CD4-positive, alpha-beta T cell treated with Interleukin-10 for 1 hour (primary cell): ENCODE measurements around the gene AJAP1.

Source experiments
- DNase-seq: peaks from one replicate; pipeline ENCODE4 v3.0.0-alpha.2; 2020

The AJAP1 gene

DNA sequence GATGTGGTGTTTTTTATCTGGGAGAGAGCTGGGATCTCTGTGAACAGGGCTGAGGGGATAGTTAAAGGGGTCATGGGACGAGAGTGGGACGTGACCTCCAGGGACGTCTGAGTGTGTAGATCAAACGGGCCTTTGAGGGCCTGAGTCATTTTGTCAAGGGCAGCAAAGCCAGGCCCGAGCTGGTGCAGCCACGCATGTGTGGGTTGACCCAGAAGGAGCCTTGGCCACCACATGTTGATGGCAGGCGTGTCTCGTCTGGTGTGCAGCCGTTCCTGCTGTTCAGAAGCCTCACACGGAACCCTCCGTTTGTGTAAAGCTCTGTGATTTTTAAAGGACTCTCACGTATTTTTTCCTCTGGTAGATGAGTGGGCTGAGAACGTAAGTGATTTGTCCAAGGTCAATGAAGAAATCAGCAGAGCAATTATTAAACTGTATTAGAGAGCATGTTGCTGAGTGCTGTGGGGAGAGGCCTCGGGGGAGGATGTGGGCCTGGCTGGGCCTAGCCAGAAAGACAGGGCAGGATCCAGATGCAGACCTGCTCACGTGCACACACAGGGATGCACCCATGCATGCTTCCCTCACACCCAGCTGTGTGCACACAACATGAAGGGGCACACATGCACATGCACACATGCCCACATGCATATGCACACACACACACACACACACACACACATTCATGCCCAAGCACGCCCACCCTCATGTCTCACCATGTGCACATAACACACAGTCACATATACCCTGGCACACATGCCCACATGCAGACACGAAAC is 89.8 kb downstream of the AJAP1 start:
- DNase-seq, result no peak

DNA sequence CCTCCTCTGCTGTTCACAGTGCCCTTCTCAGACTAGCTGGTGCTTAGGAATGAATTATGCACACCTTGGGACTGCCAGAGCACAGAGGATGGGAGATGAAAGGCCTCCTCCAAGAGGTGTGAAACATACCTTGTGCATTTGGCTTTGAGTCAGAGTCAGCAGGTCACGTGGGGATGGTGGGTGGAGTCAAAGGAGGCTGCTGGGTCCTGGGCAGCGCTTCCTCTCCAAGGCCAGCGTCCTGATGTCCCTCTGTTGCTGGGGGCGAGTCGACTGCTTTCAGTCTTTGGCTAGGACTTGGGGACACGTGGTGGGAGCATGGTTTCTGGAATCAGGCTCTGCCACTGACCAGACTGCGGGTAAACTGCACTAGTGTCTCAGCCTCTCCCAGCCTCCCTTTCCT is 91.2 kb downstream of the AJAP1 start:
- no peak for DNase-seq

DNA sequence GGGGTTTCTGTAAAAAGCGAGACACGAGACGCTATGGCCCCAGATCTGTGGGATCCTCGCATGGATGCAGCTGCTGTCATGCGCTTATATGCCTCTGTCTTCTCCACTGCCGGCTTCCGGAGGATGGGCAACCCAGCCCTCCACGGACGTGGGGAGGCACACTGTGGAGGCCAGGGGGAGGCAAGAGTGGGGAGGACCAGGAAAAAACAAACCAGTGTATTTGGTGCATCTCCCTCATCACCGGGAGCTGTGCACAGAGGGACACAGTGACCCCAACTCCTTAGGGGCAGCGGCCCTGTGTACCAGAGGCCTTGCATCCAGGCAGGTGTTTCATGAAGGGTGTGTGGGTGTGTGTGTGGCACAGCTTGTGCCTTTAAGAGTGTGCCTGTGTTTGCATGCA is 95.0 kb downstream of the AJAP1 start:
- no peak for DNase-seq

DNA sequence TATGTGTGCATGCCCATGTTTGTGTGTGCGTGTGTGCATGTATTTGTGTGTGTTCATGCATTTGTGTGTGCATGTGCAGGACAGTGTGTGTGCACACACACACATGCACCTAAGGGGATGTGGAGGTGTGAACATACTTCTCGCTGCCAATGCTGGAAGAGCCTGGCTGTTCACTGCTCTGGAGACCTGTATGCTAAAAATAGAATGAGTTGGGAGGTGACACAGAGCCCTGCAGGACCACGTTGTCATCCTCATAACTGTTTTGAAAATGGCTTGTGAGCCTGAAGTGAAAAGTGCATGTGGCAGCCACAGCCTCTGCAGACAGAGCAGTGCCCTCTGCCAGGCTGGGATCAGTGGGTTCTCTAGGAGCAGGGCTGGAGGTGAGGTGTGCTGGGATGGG is 95.8 kb downstream of the AJAP1 start:
- no peak for DNase-seq

DNA sequence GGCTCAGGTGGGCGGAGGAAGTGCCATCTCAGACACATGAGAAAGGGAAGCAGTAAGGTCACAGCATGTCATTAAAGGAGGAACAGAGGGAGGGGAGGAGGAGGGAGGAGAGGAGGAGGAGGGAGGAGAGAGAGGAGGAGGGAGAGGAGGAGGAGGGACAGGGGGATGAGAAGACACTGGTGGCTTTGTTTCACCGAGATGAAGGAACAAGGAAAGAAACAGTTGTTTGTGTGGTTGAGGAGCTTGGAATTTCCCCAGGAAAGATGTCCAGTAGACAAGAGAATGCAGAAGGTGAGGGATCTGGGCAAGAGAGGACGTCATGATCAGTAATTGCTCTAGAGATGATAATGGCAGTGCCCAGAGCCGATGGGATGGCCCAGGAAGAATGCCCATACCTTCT is 97.7 kb downstream of the AJAP1 start:
- no peak for DNase-seq

DNA sequence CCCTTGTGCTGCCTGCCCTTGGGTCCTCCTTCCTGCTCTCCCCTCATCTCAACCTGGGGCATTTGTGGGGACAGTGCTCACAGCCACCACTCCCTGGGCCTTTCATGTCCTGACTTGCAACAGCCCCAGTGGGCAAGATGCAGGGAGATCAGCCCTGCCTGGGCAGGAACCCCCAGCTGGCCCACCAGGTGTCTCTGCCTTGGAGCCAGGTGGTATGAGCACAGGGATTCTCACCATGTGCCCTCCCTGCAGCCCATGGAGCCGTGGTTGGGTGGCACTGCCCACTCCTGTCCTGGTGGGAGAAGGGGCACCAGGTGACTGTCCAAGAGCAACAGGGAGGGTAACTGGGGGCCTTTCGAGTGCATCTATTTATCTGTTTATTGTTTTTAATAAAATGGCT is 100.4 kb downstream of the AJAP1 start:
- DNase-seq, result no peak

DNA sequence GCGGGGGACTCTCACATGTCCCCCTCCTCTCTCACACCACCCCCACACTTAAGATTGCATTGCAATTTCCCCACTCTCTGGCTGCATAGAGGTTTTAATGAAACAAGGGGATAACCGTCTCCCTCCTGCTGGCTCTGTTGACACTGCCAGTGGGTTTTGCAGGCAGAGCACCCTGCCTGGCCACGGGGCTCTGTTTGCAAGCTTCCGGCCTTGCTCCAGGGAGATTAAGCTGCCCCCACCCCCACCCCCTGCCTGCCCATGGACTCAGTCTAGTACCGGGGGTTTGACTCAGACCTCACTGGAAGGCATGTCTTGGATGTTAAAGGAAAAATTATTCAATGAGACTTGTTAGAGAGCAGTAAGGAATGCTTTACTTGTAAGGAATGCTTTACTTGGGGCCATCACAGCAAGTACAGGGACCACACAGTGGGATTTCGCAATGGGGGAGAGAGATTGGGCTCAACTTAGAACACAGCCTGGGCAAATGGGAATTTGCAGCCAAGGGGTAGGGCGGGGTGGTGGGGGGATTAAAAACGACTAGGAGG is 101.0 kb downstream of the AJAP1 start:
- no peak for DNase-seq

DNA sequence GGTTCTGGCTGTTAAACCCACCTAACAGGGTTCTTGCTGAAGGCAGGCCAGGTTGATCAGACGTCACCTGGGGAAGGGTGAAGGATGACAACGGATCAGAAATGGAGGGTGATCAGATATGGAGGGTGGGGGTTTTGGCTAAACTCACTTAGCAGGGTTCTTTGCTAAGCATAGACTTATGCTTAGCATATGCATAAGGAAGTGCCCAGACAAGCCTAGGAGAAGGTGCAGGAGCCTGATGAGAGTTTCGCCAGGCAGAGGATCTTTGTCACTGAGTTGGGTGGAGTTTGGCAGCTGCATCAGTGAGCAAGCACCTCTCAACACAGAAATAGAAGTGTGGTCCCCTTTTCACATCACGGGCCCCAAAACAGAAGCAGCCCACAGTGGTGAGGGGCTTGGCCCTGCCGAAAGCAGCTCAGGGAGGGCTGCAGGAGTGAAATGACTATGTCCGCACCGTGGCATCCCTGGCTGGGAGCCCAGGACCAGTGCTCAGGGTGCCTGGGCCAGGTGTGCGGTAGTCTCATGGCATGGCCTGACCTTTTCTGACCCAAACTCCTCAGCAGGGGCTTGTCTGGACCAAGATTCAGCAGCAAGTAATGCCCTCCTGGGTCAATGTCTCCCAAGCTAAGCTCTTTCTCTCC is 101.6 kb downstream of the AJAP1 start:
- DNase-seq, result no peak

DNA sequence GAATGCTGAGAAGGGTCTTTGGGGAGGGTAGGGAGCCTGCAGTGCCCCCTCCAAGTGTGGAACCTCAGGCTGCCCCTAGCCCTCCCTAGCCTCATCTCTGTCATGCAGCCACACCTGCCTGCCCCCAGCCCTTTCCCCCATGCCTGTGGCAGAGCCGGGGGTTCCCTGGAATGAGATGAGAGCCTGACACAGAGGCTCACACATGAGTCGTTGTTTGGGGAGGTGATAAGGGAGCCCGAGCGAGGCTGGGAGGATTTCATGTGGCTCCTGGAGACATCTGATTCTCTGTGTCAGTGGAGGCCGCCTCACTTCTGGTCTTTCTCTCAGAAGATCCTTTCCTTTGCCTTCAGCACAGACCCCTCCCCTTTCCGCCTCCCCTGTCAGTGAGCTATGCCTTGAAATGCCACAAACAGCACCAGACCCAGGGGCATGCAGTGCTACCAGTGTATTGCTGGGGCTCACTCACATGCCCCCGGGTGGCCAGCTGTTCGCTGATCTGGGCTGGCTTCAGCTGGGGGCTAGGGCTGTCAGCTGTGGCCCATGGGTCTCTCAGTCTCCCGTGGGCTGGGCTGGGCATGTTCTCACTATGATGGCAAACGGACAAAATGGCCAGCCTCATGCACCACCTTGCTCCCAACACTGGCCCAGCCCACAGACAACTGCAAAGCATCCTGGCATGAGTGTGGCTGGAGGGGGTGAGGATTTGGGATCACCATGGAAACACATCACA is 102.6 kb downstream of the AJAP1 start:
- DNase-seq, result no peak

DNA sequence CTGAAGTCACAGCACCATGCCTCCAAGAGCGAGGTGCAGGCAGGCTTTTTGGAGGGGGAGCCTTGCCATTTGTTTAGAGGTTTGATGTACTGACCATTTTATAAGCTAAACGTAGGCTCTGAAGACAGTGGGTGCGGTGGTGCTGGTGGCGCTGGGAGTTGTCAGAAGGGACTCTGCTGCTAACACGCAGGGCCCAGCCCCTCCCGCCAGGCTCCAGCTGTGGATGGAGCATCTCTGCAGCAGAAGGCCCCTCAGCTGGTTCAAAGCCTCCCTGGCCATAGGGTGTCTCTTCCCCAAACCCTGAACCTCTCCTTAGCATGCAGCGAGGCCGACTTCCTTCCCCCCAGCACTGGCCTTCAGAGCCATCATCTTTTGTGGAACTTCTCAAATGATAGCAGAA is 105.3 kb downstream of the AJAP1 start:
- DNase-seq, result no peak

DNA sequence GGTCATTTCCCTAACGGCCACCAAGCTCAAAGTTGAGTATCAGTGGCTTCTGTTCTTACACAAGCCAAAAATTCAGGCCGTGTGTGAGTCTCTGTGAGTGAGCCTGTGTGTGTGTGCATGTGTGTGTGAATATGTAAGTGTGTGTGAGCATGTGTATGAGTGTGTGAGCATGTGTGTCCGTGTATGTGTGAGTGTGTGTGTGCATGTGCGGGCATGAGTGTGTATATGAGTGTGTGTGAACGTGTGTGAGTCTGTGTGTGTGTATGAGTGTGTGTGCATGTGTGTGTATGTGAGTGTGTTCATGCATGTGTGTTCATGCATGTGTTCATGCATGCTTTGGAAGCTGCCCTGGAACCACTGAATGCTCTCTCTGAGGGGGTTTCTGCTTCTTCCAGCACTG is 105.7 kb downstream of the AJAP1 start:
- DNase-seq, result no peak

DNA sequence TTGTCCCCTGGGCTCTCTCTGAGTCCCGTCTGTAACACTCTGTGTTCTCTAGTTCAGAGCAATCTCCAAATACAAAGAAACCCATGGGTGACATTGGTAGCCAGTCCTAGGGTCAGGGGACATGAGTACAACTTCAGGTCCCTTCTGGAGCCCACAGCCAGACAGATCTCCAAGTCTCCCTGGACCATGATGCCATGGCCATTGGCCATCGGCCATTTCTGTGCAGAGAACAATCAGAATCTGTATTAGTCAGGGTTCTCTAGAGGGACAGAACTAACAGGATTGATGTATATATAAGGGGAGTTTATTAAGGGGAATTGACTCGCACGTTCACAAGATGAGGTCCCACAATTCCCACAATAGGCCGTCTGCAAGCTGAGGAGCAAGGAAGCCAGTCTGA is 106.9 kb downstream of the AJAP1 start:
- no peak for DNase-seq

DNA sequence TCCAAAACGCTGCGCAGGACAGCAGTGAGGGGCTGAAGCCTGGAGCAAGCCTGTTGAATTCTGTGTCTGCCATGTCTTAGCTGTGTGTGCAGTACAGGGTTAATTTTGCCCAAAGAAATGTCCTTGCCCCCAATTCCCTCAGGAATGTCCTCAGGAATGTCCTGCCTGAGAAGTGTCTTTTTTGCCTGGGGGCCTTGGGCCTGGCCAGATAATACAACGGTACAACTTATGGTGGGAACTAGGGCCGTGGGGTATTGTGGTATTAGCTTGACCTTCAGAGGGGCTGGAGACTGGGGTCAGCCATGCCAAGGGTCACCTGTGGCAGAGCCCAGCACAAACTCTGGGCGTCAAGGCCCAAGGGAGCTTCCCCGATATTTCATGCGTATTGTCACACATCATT is 107.7 kb downstream of the AJAP1 start:
- DNase-seq, result no peak

DNA sequence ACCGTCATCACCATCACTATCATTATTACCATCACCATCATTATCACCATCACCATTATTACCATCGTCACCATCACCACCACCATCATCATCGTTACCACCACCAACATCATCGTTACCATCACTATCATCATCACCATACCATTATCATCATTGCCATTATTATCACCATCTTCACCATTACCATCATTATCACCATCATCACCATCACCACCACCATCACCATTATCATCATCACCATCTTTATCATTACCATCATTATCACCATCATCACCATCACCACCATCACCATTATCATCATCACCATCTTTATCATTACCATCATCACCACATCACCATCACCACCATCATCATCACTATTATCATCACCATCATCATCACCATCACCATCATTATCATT is 112.9 kb downstream of the AJAP1 start:
- no peak for DNase-seq

DNA sequence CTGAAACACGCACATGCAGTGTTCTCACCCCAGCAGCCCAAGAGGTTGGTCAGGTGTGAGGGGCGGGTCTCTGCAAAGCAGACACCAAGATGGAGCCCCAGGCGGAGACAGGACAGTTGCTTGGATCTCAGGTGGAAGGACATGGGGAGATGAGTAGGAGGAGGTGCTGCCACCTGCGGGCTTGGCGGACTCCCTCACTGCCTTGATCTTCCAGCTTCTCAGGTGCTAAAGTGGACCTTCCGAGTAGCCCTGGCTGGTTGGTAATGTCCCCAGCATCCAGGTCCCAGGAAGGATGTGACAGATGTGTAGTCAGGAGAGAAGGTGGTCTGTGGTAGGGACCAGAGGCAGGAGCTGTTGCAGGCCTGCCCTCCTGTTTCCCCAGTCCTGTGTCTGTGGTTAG is 114.1 kb downstream of the AJAP1 start:
- DNase-seq, result no peak

DNA sequence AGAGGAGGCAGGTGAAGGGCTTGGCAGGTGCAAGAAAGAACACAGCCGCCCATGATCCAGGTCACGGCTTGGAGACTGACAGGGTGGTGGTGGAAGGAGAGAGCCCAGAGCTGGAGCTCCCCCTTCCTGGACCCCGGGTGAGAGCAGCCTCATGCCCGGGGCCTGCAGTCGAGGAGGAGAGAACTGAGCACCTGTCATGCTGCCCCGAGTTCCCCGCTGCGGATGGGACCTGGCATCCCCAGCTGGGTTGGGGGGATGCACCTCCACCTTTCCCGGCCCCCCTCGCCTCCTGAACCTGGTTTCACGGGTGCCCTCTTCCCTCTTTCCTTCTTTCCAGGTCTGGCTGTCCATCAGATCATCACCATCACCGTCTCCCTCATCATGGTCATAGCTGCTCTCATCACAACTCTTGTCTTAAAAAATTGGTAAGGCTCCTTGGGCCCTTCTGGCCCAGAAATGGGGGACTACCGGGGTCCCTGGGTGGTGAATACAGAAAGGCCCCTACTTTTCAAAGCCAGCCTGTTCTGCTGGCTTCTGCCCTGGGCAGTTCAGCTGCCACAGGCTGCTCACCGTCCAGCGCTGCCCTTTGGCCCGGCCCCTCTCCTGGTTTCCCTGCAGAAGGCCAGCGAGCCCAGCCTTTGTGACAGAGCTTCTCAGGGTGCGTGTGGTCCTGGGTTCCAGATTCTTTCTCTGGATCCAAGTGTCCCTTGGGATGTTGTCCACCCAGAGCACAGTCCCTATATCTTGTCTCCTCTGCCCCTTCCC is 115.3 kb downstream of the AJAP1 start:
- no peak for DNase-seq

DNA sequence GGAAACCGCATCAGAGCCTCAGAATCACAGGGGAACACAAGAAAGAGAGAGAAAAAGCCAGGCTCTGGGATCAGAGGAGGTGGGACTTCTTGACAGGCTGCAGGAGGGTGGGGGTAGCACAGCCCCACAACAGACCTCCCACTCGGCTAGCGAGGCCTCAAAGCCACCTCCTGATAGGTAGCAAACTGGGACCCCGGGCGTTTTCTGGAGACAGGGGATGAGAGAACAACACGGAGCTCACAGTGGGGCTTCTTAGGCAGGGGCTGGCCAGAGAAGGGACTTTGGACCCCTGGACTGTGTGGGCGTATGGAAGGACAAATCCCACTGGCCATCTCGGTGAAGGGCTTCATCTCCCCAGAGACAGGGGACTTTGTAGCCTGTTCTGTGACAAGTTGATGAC is 116.3 kb downstream of the AJAP1 start:
- DNase-seq, result no peak

DNA sequence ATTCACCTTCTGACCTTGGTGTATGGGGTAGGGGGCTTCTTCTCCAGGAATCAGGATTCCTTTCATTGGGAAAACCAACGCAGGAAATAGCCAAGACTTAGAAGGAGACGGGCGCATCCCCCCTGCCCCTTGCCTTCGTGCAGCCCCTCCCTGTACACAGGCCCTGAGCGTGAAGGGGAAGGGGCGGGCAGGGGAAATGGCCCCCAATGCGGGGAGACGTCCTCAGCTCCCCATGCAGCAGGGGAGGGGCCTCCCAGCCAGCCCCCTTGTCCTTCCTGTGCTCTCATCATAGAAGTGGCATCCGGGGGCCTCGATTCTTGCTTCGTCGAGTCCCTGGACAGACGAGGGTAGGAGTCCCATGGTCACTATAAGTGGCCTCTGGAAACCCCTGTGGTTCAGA is 116.9 kb downstream of the AJAP1 start:
- no peak for DNase-seq

DNA sequence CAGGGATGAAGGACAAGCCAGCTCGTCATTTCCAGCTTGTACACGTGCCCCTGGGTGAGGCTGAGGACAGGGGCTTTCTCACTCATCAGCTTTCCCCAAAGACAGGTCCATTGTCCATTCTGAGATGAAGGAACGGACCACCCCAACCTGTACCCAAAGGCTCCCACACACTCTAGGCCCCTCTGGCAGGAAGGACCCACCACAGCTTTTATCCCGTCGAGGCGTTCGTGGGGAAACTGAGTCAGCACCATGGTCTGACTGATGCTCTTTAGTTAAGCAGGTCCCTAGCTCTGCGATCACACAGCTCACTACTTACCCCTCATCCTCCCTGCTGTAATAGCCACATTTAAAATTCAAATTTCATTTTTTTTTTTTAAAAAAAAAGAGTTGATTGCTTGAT is 117.3 kb downstream of the AJAP1 start:
- no peak for DNase-seq

DNA sequence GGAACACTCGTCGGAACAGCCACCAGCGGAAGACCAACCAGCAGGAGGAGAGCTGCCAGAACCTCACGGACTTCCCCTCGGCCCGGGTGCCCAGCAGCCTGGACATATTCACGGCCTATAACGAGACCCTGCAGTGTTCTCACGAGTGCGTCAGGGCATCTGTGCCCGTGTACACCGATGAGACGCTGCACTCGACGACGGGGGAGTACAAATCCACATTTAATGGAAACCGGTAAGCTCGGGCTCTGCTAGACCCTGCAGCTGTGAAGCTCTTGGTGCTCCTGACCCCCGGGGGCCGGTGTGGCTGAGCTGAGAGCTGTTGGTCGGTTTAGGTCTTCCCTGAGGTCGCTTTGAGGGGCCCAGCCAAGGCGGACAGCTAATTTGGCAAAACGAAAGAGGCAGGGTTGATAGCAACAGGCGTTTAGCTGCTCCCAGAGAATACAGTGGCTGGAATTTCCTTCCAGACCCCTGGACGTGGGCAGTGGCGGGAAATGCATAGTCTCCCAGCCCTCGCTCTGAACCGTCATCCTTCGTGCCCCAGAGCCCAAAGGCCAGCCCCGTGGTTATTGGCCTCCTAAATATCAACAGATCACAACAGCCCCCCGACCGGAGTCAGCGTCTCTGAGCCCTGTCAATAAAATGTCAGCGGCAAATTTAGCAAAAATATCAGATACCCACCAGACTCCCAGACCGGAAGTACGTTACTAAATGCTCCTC is 118.0 kb downstream of the AJAP1 start:
- DNase-seq, result no peak

DNA sequence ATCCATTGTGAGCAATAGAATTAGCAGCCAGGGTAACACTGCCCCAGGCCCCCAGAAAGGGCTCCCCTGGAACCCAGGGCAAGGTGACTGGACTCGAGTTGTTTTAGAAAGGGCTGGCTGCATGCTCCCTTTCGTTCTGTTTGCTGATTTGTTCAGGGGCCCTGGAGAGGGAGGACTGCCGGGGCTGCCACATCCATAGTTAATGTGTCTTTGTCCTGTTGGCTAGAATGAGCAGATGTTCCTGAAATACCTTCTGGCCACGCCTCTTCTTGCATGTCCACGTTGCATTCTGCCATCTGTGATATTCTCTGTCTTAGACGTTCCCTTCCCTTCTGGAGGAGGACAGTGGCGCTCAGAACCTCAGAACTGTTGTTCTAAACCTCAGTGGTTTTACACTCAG is 118.8 kb downstream of the AJAP1 start:
- DNase-seq, result no peak

DNA sequence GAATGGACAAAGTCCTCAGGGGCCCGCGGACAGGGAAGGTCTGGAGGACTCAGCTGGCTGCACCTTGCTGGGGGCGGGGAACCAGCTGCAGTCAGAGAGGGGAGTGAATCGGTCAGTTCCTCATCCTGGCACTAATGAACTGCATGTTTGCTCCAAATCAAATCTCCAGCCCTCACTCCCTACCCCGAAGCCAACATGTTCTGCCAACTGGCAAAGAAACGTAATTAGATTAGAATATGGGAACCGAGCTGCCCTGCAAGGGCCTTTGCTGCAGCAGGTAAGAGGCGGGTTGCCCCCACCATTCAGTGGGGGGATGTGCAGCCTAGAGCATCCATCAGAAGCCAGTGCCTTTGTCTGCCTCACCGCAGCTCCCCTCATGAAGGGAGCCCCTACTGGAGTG is 121.1 kb downstream of the AJAP1 start:
- DNase-seq, result no peak

DNA sequence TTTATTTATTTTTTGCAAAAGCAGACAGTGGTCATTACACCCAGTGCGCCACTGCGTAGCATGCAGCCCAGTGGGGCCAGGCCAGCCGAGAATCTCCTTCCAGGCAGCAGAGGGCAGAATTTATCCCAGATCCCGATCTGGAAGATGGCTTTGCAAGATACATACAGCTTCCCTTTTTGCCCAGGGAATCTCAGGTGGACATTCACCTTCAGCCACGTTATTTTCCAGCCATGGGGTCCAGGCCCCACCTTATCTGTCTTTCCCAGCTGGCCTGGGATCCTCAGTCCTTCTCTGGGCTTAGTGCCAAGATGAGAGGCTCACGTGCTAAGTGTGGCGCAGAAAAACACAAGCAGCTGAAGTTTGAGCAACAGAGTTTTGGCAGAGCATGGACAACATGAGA is 123.6 kb downstream of the AJAP1 start:
- DNase-seq, result no peak
